Fibroblast of lung (primary cell): Measurements from ENCODE around the gene PRPS2.

Experiments
- EZH2 ChIP-seq: IDR thresholded peaks from 2 replicates; pipeline ENCODE4 v1.5.1; 2012; ENCODE audit warnings: low read length, control low read depth, mild to moderate bottlenecking; ENCODE audit errors: missing control alignments
- TF ChIP-seq, protein P1 (sequence below), 2 donors: IDR thresholded peaks in 1 of 2; conservative IDR thresholded peaks in 1 of 2; 1 replicate in 1 of 2; 2 replicates in 1 of 2; pipeline ENCODE4 v1.5.1; 2011 to 2012; ENCODE audit warnings: low read length in 2 of 2, control low read depth in 1 of 2, inconsistent platforms in 1 of 2, low read depth in 1 of 2, mild to moderate bottlenecking in 1 of 2

DNA sequence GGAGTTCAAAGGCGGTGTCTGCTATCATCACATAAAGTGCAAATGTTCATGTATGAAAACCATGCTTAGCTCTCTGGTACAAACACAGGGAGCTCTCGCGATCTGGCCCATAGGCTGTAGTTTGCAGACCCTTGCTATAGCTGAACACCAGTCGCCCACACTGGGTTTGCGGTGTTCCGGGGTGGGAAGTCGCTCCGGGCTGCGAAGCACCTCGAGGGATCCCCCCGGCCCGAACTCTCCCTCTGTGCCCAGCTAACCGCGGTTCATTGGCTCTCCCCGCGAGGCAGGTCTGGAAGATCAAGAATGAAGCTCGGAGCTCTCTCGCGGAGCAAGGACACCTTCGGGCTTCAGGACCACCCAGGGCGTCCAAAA is 341 bp upstream of the PRPS2 start:
- TF ChIP-seq, protein P1, sequence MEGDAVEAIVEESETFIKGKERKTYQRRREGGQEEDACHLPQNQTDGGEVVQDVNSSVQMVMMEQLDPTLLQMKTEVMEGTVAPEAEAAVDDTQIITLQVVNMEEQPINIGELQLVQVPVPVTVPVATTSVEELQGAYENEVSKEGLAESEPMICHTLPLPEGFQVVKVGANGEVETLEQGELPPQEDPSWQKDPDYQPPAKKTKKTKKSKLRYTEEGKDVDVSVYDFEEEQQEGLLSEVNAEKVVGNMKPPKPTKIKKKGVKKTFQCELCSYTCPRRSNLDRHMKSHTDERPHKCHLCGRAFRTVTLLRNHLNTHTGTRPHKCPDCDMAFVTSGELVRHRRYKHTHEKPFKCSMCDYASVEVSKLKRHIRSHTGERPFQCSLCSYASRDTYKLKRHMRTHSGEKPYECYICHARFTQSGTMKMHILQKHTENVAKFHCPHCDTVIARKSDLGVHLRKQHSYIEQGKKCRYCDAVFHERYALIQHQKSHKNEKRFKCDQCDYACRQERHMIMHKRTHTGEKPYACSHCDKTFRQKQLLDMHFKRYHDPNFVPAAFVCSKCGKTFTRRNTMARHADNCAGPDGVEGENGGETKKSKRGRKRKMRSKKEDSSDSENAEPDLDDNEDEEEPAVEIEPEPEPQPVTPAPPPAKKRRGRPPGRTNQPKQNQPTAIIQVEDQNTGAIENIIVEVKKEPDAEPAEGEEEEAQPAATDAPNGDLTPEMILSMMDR (conservative IDR thresholded peaks at IDR 0.05 in 1 of 2, IDR thresholded peaks at IDR 0.05 in 1 of 2; ENCODE audit: low read depth in 1 of 2, low read length in 2 of 2): no peak
- TF ChIP-seq EZH2: no peak
